SK-N-MC (cell line): ENCODE measurements around the gene LRPAP1.

Experiments used
- DNase-seq: peaks from one replicate; pipeline ENCODE4 v3.0.0-alpha.2; 2011; ENCODE audit warnings: low read depth, low spot score
- H3K27ac ChIP-seq: fragments of 200-600 bp; sonication (generic); 2 replicates; pipeline ENCODE4 v1.5.1; 2016; ENCODE audit warnings: mixed run types
- H3K36me3 ChIP-seq: fragments of 200-600 bp; sonication (generic); 2 replicates; pipeline ENCODE4 v1.6.1; 2017; ENCODE audit warnings: antibody characterized with exemption, low read length, mixed read lengths; ENCODE audit not compliant: insufficient read depth
- H3K4me3 ChIP-seq: fragments of 200-600 bp; sonication (generic); 2 replicates; pipeline ENCODE4 v1.5.1; 2016
- H3K9ac ChIP-seq: fragments of 200-600 bp; sonication (generic); 2 replicates; pipeline ENCODE4 v1.8.0; 2017; ENCODE audit warnings: mixed run types, mixed read lengths; ENCODE audit not compliant: insufficient read length
- H3K9me3 ChIP-seq: fragments of 200-600 bp; sonication (generic); 2 replicates; pipeline ENCODE4 v1.6.1; 2017; ENCODE audit warnings: low read depth, mild to moderate bottlenecking, antibody characterized with exemption, low read length, moderate library complexity, mixed read lengths
- EZH2 ChIP-seq: fragments of 200-600 bp; sonication (generic); IDR thresholded peaks from one replicate; pipeline ENCODE4 v1.6.1; 2017; ENCODE audit warnings: antibody characterized with exemption
- FOXP2 ChIP-seq: optimal IDR thresholded peaks from 2 replicates; pipeline ENCODE3; 2011; ENCODE audit warnings: mild to moderate bottlenecking, moderate library complexity; ENCODE audit not compliant: insufficient read depth; ENCODE audit errors: extremely low read length, control extremely low read depth
- POLR2AphosphoS5 ChIP-seq: IDR thresholded peaks from 2 replicates; pipeline ENCODE4 v1.6.1; 2012; ENCODE audit warnings: mild to moderate bottlenecking, low read depth, low read length, borderline replicate concordance

Gene LRPAP1

DNA sequence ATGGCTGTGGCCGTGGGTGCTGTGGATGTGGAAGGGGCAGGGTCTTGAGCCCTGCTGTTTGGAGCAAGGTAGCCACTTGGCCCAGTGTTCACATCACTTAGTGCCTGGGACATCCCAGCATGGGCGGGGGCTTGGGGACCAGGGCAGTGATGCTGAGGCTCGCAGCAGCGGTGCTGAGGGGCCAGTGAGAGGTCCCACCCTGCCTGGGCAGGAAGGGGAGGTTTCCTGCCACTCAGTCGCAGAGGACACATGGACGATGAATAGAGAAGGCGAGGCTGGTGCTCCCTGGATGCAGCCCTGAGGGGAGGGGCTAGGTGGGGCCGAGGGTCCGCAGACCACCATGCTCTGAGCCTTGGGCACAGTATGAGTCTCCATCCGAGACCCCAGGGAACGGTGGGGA is 43.4 kb downstream of the LRPAP1 start:
- no peak overlapping the region for H3K9ac ChIP-seq
- TF ChIP-seq POLR2AphosphoS5 (no peak), FOXP2 (no peak), EZH2 (no peak)
- H3K36me3 ChIP-seq = no peaks in the 10 kb centered on the region
- H3K9me3 ChIP-seq = no peaks in the 10 kb centered on the region
- H3K27ac ChIP-seq = no peak overlapping the region
- DNase-seq = no peak
- H3K4me3 ChIP-seq = no peak overlapping the region

GRCh38 chr4:3487861-3488260 is 44.4 kb downstream of the LRPAP1 start:
- no peaks in the 10 kb centered on the region for H3K9me3 ChIP-seq
- DNase-seq = no peak
- no peak overlapping the region for H3K9ac ChIP-seq
- TF ChIP-seq POLR2AphosphoS5 = no peak
- TF ChIP-seq EZH2 = no peak
- TF ChIP-seq FOXP2 = no peak
- no peaks in the 10 kb centered on the region for H3K36me3 ChIP-seq
- no peak overlapping the region for H3K27ac ChIP-seq
- H3K4me3 ChIP-seq = no peak overlapping the region

- no peak for DNase-seq
- H3K9ac ChIP-seq = no peak overlapping the region
- H3K36me3 ChIP-seq = no peaks in the 10 kb centered on the region
- TF ChIP-seq EZH2 (no peak), POLR2AphosphoS5 (no peak), FOXP2 (no peak)
- no peak overlapping the region for H3K4me3 ChIP-seq
- no peak overlapping the region for H3K27ac ChIP-seq
- H3K9me3 ChIP-seq = no peaks in the 10 kb centered on the region
These were observed 45.4 kb downstream of the LRPAP1 start for GRCh38 chr4:3486541-3487540.

DNA sequence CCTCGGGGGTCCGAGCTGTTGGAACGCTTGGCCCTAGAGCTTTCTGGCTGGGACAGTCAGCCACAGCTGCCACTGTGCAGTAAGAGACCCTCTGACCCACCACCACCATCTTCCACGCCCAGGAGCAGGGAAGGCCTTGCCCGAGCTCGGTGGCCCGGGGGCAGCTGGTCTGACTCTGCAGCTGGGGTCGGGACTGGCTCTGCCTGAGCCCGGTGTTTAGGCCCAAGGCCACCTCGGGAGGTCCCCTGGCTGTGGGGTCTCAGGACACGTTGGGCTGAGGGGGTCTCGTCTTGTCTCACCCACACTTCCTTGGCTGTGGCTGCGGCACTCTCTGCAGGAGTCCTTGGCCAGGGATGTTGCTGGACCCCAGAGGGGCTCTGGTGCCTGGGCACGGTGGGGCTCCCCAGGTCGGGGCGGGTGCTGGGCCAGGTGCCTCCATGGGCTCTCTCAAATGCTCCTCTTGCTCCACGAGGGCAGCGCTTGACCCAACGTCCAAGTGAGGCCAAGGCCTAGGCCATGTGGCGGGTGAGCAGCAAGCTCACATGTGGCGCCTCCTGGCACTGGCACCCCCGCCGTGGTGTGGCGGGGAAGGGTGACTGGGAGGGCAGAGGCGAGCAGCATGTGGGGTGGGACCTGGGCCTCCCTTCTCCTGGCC is 46.2 kb downstream of the LRPAP1 start:
- Histone ChIP-seq H3K9me3 (no peaks in the 10 kb centered on the region), H3K27ac (no peak overlapping the region), H3K4me3 (no peak overlapping the region), H3K36me3 (no peaks in the 10 kb centered on the region), H3K9ac (no peak overlapping the region)
- TF ChIP-seq POLR2AphosphoS5 = no peak
- TF ChIP-seq EZH2 = no peak
- TF ChIP-seq FOXP2 = no peak
- no peak for DNase-seq

DNA sequence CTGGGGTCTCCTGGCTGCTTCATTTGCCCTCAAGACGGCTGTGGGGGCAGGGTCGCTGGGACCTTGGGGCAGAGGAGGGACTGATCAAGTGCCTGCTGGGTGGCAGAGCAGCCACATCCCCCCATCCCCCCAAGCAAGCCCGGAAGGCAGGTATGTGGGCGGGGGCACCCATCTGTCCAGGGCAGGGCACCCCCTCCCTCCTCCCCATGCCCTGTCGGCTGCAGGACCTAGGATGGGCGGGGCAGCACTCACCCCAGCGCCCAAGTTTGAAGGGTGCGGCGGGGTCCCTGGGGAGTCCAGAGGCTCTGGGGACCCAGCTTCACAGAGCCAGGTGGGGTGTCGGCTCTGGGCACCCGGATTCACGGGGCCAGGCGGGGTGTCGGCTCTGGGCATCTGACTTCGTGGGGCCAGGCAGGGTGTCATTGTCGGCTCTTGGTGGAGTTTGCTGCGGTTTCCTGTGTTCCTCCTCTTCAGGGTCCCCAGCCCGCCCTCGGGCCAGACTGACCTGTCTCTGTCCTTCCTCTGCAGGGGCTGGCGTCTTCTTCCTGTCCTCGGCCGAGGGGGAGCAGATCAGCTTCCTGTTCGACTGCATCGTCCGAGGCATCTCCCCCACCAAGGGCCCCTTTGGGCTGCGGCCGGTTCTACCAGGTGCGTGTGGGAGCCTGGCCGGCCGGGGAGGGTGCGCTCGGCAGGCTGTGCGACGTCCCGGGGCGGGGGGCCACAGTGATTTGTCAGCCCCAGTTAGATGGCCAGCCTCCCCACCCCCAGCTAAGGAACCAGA is 47.0 kb downstream of the LRPAP1 start:
- Histone ChIP-seq H3K9me3 (no peaks in the 10 kb centered on the region), H3K4me3 (no peak overlapping the region), H3K27ac (no peak overlapping the region), H3K36me3 (no peaks in the 10 kb centered on the region), H3K9ac (no peak overlapping the region)
- TF ChIP-seq EZH2 = no peak
- TF ChIP-seq POLR2AphosphoS5 = no peak
- no peak for TF ChIP-seq FOXP2
- no peak for DNase-seq

DNA sequence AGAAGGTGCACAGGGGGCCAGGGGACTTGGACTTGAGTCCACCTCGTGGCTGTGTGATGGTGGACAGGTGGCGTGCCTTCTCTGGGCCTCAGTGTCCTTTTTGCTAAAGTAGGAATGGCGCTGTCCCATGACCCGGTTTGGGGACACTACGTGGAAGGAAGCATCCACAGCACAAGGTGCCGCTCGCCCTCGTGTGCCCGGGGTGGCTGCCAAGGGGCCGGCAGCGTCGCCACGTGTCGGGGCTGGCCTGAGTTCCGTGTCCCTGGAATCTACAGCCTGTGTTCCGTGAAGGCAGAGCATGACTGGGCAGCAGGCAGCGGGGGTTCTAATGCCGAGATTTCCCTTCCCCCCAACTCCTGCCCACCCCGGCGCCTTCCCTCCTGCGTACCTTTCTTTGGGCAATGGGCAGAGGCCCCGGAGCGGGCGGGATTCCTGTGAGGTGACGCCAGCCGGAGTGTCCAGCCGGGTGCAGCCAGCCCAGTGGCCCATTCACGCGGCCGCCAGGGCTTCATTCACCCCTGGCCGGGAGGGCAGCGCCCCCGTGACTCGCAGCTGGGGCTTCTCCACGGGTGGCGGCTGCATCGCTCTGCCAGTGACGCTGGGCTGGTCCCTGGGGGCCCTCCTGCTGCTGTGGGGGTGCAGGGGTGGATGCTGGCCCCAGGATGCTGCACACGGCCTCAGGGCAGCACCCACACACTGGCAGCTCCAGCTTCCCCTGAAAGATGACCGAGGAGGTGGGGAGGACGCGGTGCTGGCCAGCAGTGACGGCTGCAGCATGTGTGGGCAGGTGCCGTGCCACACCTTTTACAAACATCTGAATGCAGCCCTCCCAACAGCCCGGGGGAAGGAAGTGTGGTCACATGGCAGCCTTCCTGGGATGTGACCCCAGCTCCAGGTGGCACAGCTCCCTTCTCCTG is 47.9 kb downstream of the LRPAP1 start:
- Histone ChIP-seq H3K27ac (no peak overlapping the region), H3K9me3 (no peaks in the 10 kb centered on the region), H3K4me3 (no peak overlapping the region), H3K9ac (no peak overlapping the region), H3K36me3 (no peaks in the 10 kb centered on the region)
- TF ChIP-seq POLR2AphosphoS5 = no peak
- no peak for TF ChIP-seq EZH2
- no peak for TF ChIP-seq FOXP2
- no peak for DNase-seq

- Histone ChIP-seq H3K36me3 (no peaks in the 10 kb centered on the region), H3K4me3 (no peak overlapping the region), H3K9me3 (no peaks in the 10 kb centered on the region), H3K9ac (no peak overlapping the region), H3K27ac (no peak overlapping the region)
- no peak for DNase-seq
- TF ChIP-seq EZH2 = no peak
- TF ChIP-seq POLR2AphosphoS5 = no peak
- TF ChIP-seq FOXP2 = no peak
These were observed 48.7 kb downstream of the LRPAP1 start for GRCh38 chr4:3483471-3483921.
